Amniotic epithelial cell (primary cell): ENCODE data around the gene ANLN.
"Not testable (repeated sequence)": the region's sequence is repeated elsewhere in the genome, so short reads cannot be mapped to it uniquely, and the experiment has no call there.

Experiments
- DNase-seq: peaks from one replicate; pipeline ENCODE4 v3.0.0-alpha.2; 2010; ENCODE audit warnings: low read depth

Gene ANLN

GRCh38 chr7:36378555-36378954 lies 11.1 kb upstream of the ANLN start:
- DNase-seq: not testable (repeated sequence)

GRCh38 chr7:36379831-36380504 lies 9.7 kb upstream of the ANLN start:
- no peak for DNase-seq

- no peak for DNase-seq
Observed at GRCh38 chr7:36381056-36381455, 8.6 kb upstream of the ANLN start.

GRCh38 chr7:36383284-36383683 lies 6.4 kb upstream of the ANLN start:
- not testable (repeated sequence) for DNase-seq

- not testable (repeated sequence) for DNase-seq
Observed at GRCh38 chr7:36385646-36386045, 4.0 kb upstream of the ANLN start.

GRCh38 chr7:36387435-36388231 lies 2.0 kb upstream of the ANLN start:
- no peak for DNase-seq

- DNase-seq: no peak
Observed at GRCh38 chr7:36388423-36388822, 1.2 kb upstream of the ANLN start.

- peak; percentile 81 for DNase-seq
Observed at GRCh38 chr7:36390199-36391090, 783 bp downstream of the ANLN start.

GRCh38 chr7:36391436-36392198 lies 2.0 kb downstream of the ANLN start:
- DNase-seq: no peak

- no peak for DNase-seq
Observed at GRCh38 chr7:36393826-36394225, 4.2 kb downstream of the ANLN start.

GRCh38 chr7:36395171-36395894 lies 5.7 kb downstream of the ANLN start:
- DNase-seq: no peak

GRCh38 chr7:36396150-36396549 lies 6.5 kb downstream of the ANLN start:
- peak; percentile 85 for DNase-seq

GRCh38 chr7:36400036-36400435 lies 10.4 kb downstream of the ANLN start:
- peak; percentile 35 for DNase-seq

GRCh38 chr7:36400606-36401005 lies 10.9 kb downstream of the ANLN start:
- DNase-seq: no peak

- no peak for DNase-seq
Observed at GRCh38 chr7:36403452-36403851, 13.8 kb downstream of the ANLN start.

GRCh38 chr7:36404639-36405408 lies 15.2 kb downstream of the ANLN start:
- no peak for DNase-seq

GRCh38 chr7:36405409-36405803 lies 15.7 kb downstream of the ANLN start:
- DNase-seq: no peak

- DNase-seq: peak; percentile 66
Observed at GRCh38 chr7:36406156-36406555, 16.5 kb downstream of the ANLN start.

GRCh38 chr7:36407636-36408550 lies 18.2 kb downstream of the ANLN start:
- no peak for DNase-seq
